NCI-H1694 (cell line): ENCODE measurements around the gene LRRFIP2.
"Not testable (repeated sequence)": the region's sequence is repeated elsewhere in the genome, so short reads cannot be mapped to it uniquely, and the experiment has no call there.

ENCODE experiments used
- DNase-seq: peaks from one replicate; lab custom pipeline; 2025; lab: John Stamatoyannopoulos, UW

Gene LRRFIP2

GRCh38 chr3:37183976-37184375 lies 9.6 kb upstream of the LRRFIP2 start:
- no peak for DNase-seq

GRCh38 chr3:37183375-37183831 lies 9.0 kb upstream of the LRRFIP2 start:
- no peak for DNase-seq

- no peak for DNase-seq
These were observed 8.4 kb upstream of the LRRFIP2 start for GRCh38 chr3:37182816-37183215.

- no peak for DNase-seq
These were observed 7.4 kb upstream of the LRRFIP2 start for GRCh38 chr3:37181756-37182155.

- no peak for DNase-seq
These were observed 5.0 kb upstream of the LRRFIP2 start for GRCh38 chr3:37179144-37179967.

GRCh38 chr3:37173806-37174205 lies 576 bp downstream of the LRRFIP2 start:
- no peak for DNase-seq

GRCh38 chr3:37171144-37171543 lies 3.2 kb downstream of the LRRFIP2 start:
- no peak for DNase-seq

GRCh38 chr3:37170513-37170912 lies 3.9 kb downstream of the LRRFIP2 start:
- DNase-seq = no peak

- no peak for DNase-seq
These were observed 4.3 kb downstream of the LRRFIP2 start for GRCh38 chr3:37170060-37170459.

GRCh38 chr3:37168896-37169295 lies 5.5 kb downstream of the LRRFIP2 start:
- DNase-seq = no peak

GRCh38 chr3:37163262-37164015 lies 10.9 kb downstream of the LRRFIP2 start:
- DNase-seq = no peak

- no peak for DNase-seq
These were observed 11.7 kb downstream of the LRRFIP2 start for GRCh38 chr3:37162501-37163245.

- no peak for DNase-seq
These were observed 13.0 kb downstream of the LRRFIP2 start for GRCh38 chr3:37161351-37161750.

- no peak for DNase-seq
These were observed 18.6 kb downstream of the LRRFIP2 start for GRCh38 chr3:37155782-37156181.

GRCh38 chr3:37154668-37155314 lies 19.6 kb downstream of the LRRFIP2 start:
- DNase-seq = no peak

- no peak for DNase-seq
These were observed 23.8 kb downstream of the LRRFIP2 start for GRCh38 chr3:37150621-37151020.

GRCh38 chr3:37149257-37149656 lies 25.1 kb downstream of the LRRFIP2 start:
- no peak for DNase-seq

- DNase-seq = no peak
These were observed 26.2 kb downstream of the LRRFIP2 start for GRCh38 chr3:37148208-37148607.

GRCh38 chr3:37147666-37148065 lies 26.7 kb downstream of the LRRFIP2 start:
- no peak for DNase-seq

- not testable (repeated sequence) for DNase-seq
These were observed 27.5 kb downstream of the LRRFIP2 start for GRCh38 chr3:37146927-37147326.

GRCh38 chr3:37145611-37146010 lies 28.8 kb downstream of the LRRFIP2 start:
- no peak for DNase-seq

GRCh38 chr3:37144806-37145205 lies 29.6 kb downstream of the LRRFIP2 start:
- no peak for DNase-seq
